ENCODE data around the gene YIPF3. TPM values are rescaled to one million over a fixed set of nuclear protein-coding genes. Genes with fewer than 3 reads are reported as not detected.
A peak's percentile ranks its signal among the peaks of the same experiment; 100 is the strongest.
"Not testable (repeated sequence)": the region's sequence is repeated elsewhere in the genome, so short reads cannot be mapped to it uniquely, and the experiment has no call there.

The YIPF3 gene
- total and polyA plus RNA-seq, 9 of the 15 experiments (the other 6 are each of a cell fraction or from before 2014, with no cell fraction given), result 27.5 to 75.3 (median 57.6) TPM

- DNase-seq (ENCODE audit: extremely low read depth in 1 of 4, low spot score in 3 of 4) (no peak), FAIRE-seq (no peak), ATAC-seq (no peak; the same call in 1 of the 3 replicates)
- Histone ChIP-seq H2AFZ (ENCODE audit: low read depth, low read length) (peak overlapping the region; percentile 37; the same call in 1 of the 2 replicates), H3K4me3 (no peak overlapping the region), H3K79me2 (ENCODE audit: control insufficient read depth, insufficient read depth, low read length) (no peaks in the 10 kb centered on the region), H3K9me1 (ENCODE audit: control insufficient read depth, insufficient read depth, low read length) (no peaks in the 10 kb centered on the region), H3K27ac (ENCODE audit: extremely low read depth, low read depth, low read length) (no peak overlapping the region), H3K36me3 (ENCODE audit: control insufficient read depth, insufficient read depth, low read length) (no peaks in the 10 kb centered on the region), H3K9ac (ENCODE audit: insufficient read depth in 1 of 2, low read depth in 2 of 2, low read length in 2 of 2) (peak overlapping the region in 1 of 2 experiments; percentile 29; a peak in 1 of 4 replicates), H3K9me3 (replicated peaks; ENCODE audit: control insufficient read depth, insufficient read depth, low read depth, low read length) (no peaks in the 10 kb centered on the region), H4K20me1 (replicated peaks; ENCODE audit: control insufficient read depth, insufficient read depth, low read length) (no peaks in the 10 kb centered on the region), H3K4me1 (replicated peaks in 1 of 2; ENCODE audit: control insufficient read depth in 2 of 2, insufficient read depth in 2 of 2, low read length in 2 of 2) (no peaks in the 10 kb centered on the region; a peak in 2 of 5 replicates), H3K4me2 (ENCODE audit: insufficient read depth, low read length) (no peak overlapping the region), H3K27me3 (ENCODE audit: control insufficient read depth in 2 of 2, insufficient read depth in 2 of 2, low read length in 2 of 2) (peaks cover 4 to 5% of the 10 kb centered on the region in 2 experiments; a peak in 2 of 5 replicates)
- TF ChIP-seq CBFA2T2 (conservative IDR thresholded peaks at IDR 0.05), result no peak
- no peak for TF ChIP-seq USF1 (CRISPR knock-in tag; IDR thresholded peaks at IDR 0.05)
- TF ChIP-seq MIER1 (IDR thresholded peaks at IDR 0.05; ENCODE audit: low read depth), result no peak
- no peak for TF ChIP-seq MBD2 (IDR thresholded peaks at IDR 0.05; ENCODE audit: borderline replicate concordance, low read depth)
- no peak for TF ChIP-seq TFAM (CRISPR knock-in tag; conservative IDR thresholded peaks at IDR 0.05)
- POLR2A ChIA-PET, result interaction anchor here (1.6 kb wide), 1 partner anchor 10 kb away, joined by 5 read pairs; the partner anchor contains the start of gene TJAP1
- BruUV-seq (replicated peaks), result no TSS peak
- in situ Hi-C loops (cut with MboI), result no loop called here
- 8% methylated on average over 4 of the region's 4 CpGs for WGBS (ENCODE audit: insufficient coverage, low coverage, missing lambda C conversion rate)
- intact Hi-C loops (cut with micrococcal nuclease), result no loop called here
- CTCF ChIA-PET (ENCODE audit: low intra/inter-chr PET ratio), result no interaction called here
These were observed 49.0 kb downstream of the YIPF3 start for GRCh38 chr6:43467752-43468151.

- H3K79me2 ChIP-seq (ENCODE audit: control insufficient read depth, insufficient read depth, low read length); H4K20me1 ChIP-seq (replicated peaks; ENCODE audit: control insufficient read depth, insufficient read depth, low read length); CTCF ChIA-PET (ENCODE audit: low intra/inter-chr PET ratio); H3K9me1 ChIP-seq (ENCODE audit: control insufficient read depth, insufficient read depth, low read length); H3K27ac ChIP-seq (ENCODE audit: extremely low read depth, low read depth, low read length); ATAC-seq; H3K27me3 ChIP-seq (ENCODE audit: control insufficient read depth in 2 of 2, insufficient read depth in 2 of 2, low read length in 2 of 2); H3K36me3 ChIP-seq (ENCODE audit: control insufficient read depth, insufficient read depth, low read length); H3K4me3 ChIP-seq; in situ Hi-C loops (cut with MboI); H3K4me2 ChIP-seq (ENCODE audit: insufficient read depth, low read length); H3K4me1 ChIP-seq (replicated peaks in 1 of 2; ENCODE audit: control insufficient read depth in 2 of 2, insufficient read depth in 2 of 2, low read length in 2 of 2); intact Hi-C loops (cut with micrococcal nuclease); BruUV-seq (replicated peaks); H3K9ac ChIP-seq (ENCODE audit: insufficient read depth in 1 of 2, low read depth in 2 of 2, low read length in 2 of 2); H3K9me3 ChIP-seq (replicated peaks; ENCODE audit: control insufficient read depth, insufficient read depth, low read depth, low read length); DNase-seq (ENCODE audit: extremely low read depth in 1 of 4, low spot score in 3 of 4); FAIRE-seq: not testable (repeated sequence)
- 36% methylated on average over 5 of the region's 5 CpGs for WGBS (ENCODE audit: insufficient coverage, low coverage, missing lambda C conversion rate)
- TF ChIP-seq PRDM10 (IDR thresholded peaks at IDR 0.05; ENCODE audit: partially characterized antibody), result peak; percentile 44
- POLR2A ChIA-PET, result interaction anchor here (1.6 kb wide), 1 partner anchor 11 kb away, joined by 5 read pairs; the partner anchor contains the start of gene TJAP1
- H2AFZ ChIP-seq (ENCODE audit: low read depth, low read length), result peak overlapping the region; percentile 37; the same call in 1 of the 2 replicates
These were observed 49.5 kb downstream of the YIPF3 start for GRCh38 chr6:43467265-43467664.
